Measurements from ENCODE around the gene RPL4. TPM values are rescaled to one million over a fixed set of nuclear protein-coding genes. Genes with fewer than 3 reads are reported as not detected.

RPL4 gene
- polyA plus RNA-seq, 1 experiment: 5,001 TPM

GRCh38 chr15:66454143-66454542, 50.5 kb downstream of the RPL4 start:
- Histone ChIP-seq H3K27me3 (ENCODE audit: control insufficient read depth, insufficient read depth, low read length) (no peaks in the 10 kb centered on the region), H3K4me3 (ENCODE audit: low read depth, low read length) (no peak overlapping the region), H3K9me3 (ENCODE audit: control insufficient read depth, insufficient read depth, low read length) (no peaks in the 10 kb centered on the region), H3K27ac (ENCODE audit: low read depth, low read length) (no peak overlapping the region)
- no peak for DNase-seq (ENCODE audit: low read depth, low spot score)
- ChIA-PET POLR2A (interaction anchor here (0.6 kb wide), 1 partner anchor 16 kb away, joined by 11 read pairs; no protein-coding TSS in a partner anchor), CTCF (interaction anchor here (0.5 kb wide), 1 partner anchor 9 kb away, joined by 3 read pairs; no protein-coding TSS in a partner anchor)
- TF ChIP-seq, protein P1, sequence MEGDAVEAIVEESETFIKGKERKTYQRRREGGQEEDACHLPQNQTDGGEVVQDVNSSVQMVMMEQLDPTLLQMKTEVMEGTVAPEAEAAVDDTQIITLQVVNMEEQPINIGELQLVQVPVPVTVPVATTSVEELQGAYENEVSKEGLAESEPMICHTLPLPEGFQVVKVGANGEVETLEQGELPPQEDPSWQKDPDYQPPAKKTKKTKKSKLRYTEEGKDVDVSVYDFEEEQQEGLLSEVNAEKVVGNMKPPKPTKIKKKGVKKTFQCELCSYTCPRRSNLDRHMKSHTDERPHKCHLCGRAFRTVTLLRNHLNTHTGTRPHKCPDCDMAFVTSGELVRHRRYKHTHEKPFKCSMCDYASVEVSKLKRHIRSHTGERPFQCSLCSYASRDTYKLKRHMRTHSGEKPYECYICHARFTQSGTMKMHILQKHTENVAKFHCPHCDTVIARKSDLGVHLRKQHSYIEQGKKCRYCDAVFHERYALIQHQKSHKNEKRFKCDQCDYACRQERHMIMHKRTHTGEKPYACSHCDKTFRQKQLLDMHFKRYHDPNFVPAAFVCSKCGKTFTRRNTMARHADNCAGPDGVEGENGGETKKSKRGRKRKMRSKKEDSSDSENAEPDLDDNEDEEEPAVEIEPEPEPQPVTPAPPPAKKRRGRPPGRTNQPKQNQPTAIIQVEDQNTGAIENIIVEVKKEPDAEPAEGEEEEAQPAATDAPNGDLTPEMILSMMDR (IDR thresholded peaks at IDR 0.05; ENCODE audit: low read depth, low read length): no peak

DNA sequence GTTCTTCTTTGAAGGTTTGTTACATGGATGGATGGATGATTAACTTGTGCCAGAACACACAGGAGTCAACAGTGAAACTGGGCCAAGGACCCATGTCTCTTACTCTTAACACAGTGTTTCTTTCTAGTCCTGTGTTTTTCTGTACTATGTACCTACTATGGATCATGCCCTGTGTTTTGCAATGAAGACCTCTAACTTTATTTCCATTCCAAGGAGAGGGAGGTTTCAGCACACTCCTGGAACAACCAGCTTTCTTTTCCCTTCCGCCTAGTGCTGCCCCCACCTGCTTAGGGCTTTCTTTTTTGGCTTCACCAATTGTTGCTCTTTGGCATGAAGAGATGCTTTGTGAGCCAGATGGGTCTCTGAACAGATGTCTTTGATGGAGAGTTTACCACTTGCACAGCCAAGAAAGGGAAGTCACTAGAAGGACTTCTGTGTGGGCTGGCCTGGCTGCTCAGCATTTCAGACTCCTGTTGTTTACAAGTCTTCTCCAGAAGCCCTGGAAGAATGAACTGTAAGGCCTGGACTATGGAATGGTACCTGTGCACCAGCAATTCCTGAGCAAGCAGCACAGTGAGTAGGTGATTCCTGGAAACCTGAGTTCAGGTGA, 51.6 kb downstream of the RPL4 start:
- ChIA-PET CTCF (interaction anchor here (0.6 kb wide), 1 partner anchor 9 kb away, joined by 3 read pairs; no protein-coding TSS in a partner anchor), POLR2A (no interaction called here)
- no peak overlapping the region for H3K27ac ChIP-seq (ENCODE audit: low read depth, low read length)
- TF ChIP-seq, protein P1 (IDR thresholded peaks at IDR 0.05; ENCODE audit: low read depth, low read length): no peak
- H3K4me3 ChIP-seq (ENCODE audit: low read depth, low read length): no peak overlapping the region
- H3K9me3 ChIP-seq (ENCODE audit: control insufficient read depth, insufficient read depth, low read length): no peaks in the 10 kb centered on the region
- H3K27me3 ChIP-seq (ENCODE audit: control insufficient read depth, insufficient read depth, low read length): no peaks in the 10 kb centered on the region
- DNase-seq (ENCODE audit: low read depth, low spot score): no peak

DNA sequence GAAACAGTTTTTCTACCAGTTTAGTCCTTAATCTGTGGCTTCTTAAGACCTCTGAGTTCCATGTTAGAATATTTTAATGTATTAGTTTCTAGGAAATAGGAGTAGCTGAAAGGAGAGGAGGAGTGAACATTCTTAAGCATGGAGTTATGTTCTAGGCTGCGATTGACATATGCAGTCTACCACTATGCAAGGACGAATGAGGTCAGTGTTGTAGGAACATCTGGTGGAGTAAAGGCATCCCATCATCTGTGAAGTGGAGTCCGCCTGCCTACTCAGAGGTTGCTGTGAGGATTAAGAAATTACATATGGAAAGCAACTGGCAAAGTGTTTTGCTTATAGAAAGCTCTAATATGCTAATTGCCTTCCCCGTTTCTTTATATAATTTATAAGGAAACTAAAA, 52.2 kb downstream of the RPL4 start:
- ChIA-PET POLR2A (no interaction called here), CTCF (interaction anchor here (0.6 kb wide), 1 partner anchor 10 kb away, joined by 3 read pairs; no protein-coding TSS in a partner anchor)
- TF ChIP-seq, protein P1 (IDR thresholded peaks at IDR 0.05; ENCODE audit: low read depth, low read length): no peak
- Histone ChIP-seq H3K27me3 (ENCODE audit: control insufficient read depth, insufficient read depth, low read length) (no peaks in the 10 kb centered on the region), H3K9me3 (ENCODE audit: control insufficient read depth, insufficient read depth, low read length) (no peaks in the 10 kb centered on the region), H3K27ac (ENCODE audit: low read depth, low read length) (no peak overlapping the region), H3K4me3 (ENCODE audit: low read depth, low read length) (no peak overlapping the region)
- no peak for DNase-seq (ENCODE audit: low read depth, low spot score)

Small RNA genes within 50 kb of the gene (small RNA-seq; reads per million reads assigned to genes)
- gene MIR4512 (ENCODE audit: insufficient read length, low read depth) (1.6 reads per million), gene RF01159 (ENCODE audit: insufficient read length, low read depth) (not detected), gene SNORD16 (ENCODE audit: insufficient read length, low read depth) (not detected), gene SNORD18A (ENCODE audit: insufficient read length, low read depth) (not detected), gene SNORD18B (ENCODE audit: insufficient read length, low read depth) (not detected), gene SNORD18C (ENCODE audit: insufficient read length, low read depth) (not detected)

Other genes with a start within 250 kb of the RPL4 start
- 8.7 and 12.1 TPM in 2 replicates for gene DIS3L, start 211.3 kb downstream of the RPL4 start, polyA plus RNA-seq (2011; rRNA removed)
- 7.5 and 10.4 TPM in 2 replicates for gene TIPIN, start 148.2 kb downstream of the RPL4 start, polyA plus RNA-seq (2011; rRNA removed)
- 18.4 and 18.8 TPM in 2 replicates for gene MAP2K1, start 117.9 kb downstream of the RPL4 start, polyA plus RNA-seq (2011; rRNA removed)
- gene SNAPC5, start 7.1 kb downstream of the RPL4 start, polyA plus RNA-seq (2011; rRNA removed): 26.5 and 31.3 TPM in 2 replicates
- 11.2 and 18.1 TPM in 2 replicates for gene ZWILCH, start 471 bp upstream of the RPL4 start, polyA plus RNA-seq (2011; rRNA removed)
- gene LCTL, start 61.1 kb upstream of the RPL4 start, polyA plus RNA-seq (2011; rRNA removed): 6.5 and 7.0 TPM in 2 replicates
- gene SMAD6, start 197.4 kb upstream of the RPL4 start, polyA plus RNA-seq (2011; rRNA removed): 1.8 and 2.2 TPM in 2 replicates

All from AG04450 (cell line).